H9 (cell line): ENCODE data around the gene KCNJ10. TPM values are rescaled to one million over a fixed set of nuclear protein-coding genes. Genes with fewer than 3 reads are reported as not detected.

Experiments
- DNase-seq: peaks from one replicate; pipeline ENCODE4 v3.0.0-alpha.2; 2017
- H2AFZ ChIP-seq: one replicate; pipeline ENCODE4 v1.6.1; 2013; ENCODE audit warnings: mild to moderate bottlenecking, low read length, control low read depth, moderate library complexity
- H2AK5ac ChIP-seq: 2 replicates; pipeline ENCODE4 v1.6.1; 2013; ENCODE audit warnings: low read length, control low read depth, mixed read lengths; ENCODE audit not compliant: insufficient read length
- H2BK120ac ChIP-seq: one replicate; pipeline ENCODE4 v1.6.1; 2013; ENCODE audit warnings: low read depth, mild to moderate bottlenecking, low read length, control low read depth, inconsistent platforms; ENCODE audit not compliant: poor library complexity, severe bottlenecking
- H2BK12ac ChIP-seq: 2 replicates; pipeline ENCODE4 v1.6.1; 2013; ENCODE audit warnings: low read length, control low read depth, mixed read lengths, low read depth; ENCODE audit not compliant: insufficient read length
- H2BK15ac ChIP-seq: 2 replicates; pipeline ENCODE4 v1.6.1; 2013; ENCODE audit warnings: low read depth, low read length, control low read depth
- H2BK20ac ChIP-seq: one replicate; pipeline ENCODE4 v1.6.1; 2013; ENCODE audit warnings: low read depth, mild to moderate bottlenecking, low read length, control low read depth, inconsistent platforms; ENCODE audit not compliant: poor library complexity, severe bottlenecking
- H2BK5ac ChIP-seq: 2 replicates; pipeline ENCODE4 v1.6.1; 2013; ENCODE audit warnings: low read length, control low read depth, mixed read lengths; ENCODE audit not compliant: insufficient read length
- H3K14ac ChIP-seq: 2 replicates; pipeline ENCODE4 v1.6.1; 2013; ENCODE audit warnings: low read length, control low read depth; ENCODE audit not compliant: insufficient read depth
- H3K18ac ChIP-seq: 2 replicates; pipeline ENCODE4 v1.6.1; 2013; ENCODE audit warnings: low read depth, mild to moderate bottlenecking, mixed read lengths, low read length, control low read depth; ENCODE audit not compliant: insufficient read length
- H3K23ac ChIP-seq: 2 replicates; pipeline ENCODE4 v1.6.1; 2013; ENCODE audit warnings: low read length, control low read depth, mixed read lengths, low read depth; ENCODE audit not compliant: insufficient read length
- H3K23me2 ChIP-seq: 2 replicates; pipeline ENCODE4 v1.6.1; 2013; ENCODE audit warnings: low read depth, mild to moderate bottlenecking, mixed read lengths, low read length, control low read depth; ENCODE audit not compliant: insufficient read length, poor library complexity, severe bottlenecking
- H3K27ac ChIP-seq: 2 replicates; pipeline ENCODE4 v1.5.1; 2013; ENCODE audit warnings: low read length, control low read depth, mixed read lengths, low read depth; ENCODE audit not compliant: insufficient read length
- H3K27me3 ChIP-seq: 2 replicates; pipeline ENCODE4 v1.6.1; 2013; ENCODE audit warnings: low read length, control low read depth, inconsistent platforms; ENCODE audit not compliant: insufficient read depth
- H3K4ac ChIP-seq: 2 replicates; pipeline ENCODE4 v1.6.1; 2013; ENCODE audit warnings: low read depth, mild to moderate bottlenecking, control low read depth, inconsistent platforms, low read length, moderate library complexity
- H3K4me1 ChIP-seq: 2 replicates; pipeline ENCODE4 v1.6.1; 2013; ENCODE audit warnings: low read length, control low read depth, inconsistent platforms; ENCODE audit not compliant: insufficient read depth
- H3K4me2 ChIP-seq: 2 replicates; pipeline ENCODE4 v1.6.1; 2013; ENCODE audit warnings: low read length, control low read depth, mixed read lengths; ENCODE audit not compliant: insufficient read length, insufficient read depth
- H3K56ac ChIP-seq: 2 replicates; pipeline ENCODE4 v1.6.1; 2013; ENCODE audit warnings: low read depth, mild to moderate bottlenecking, mixed read lengths, low read length, control low read depth; ENCODE audit not compliant: insufficient read length
- H3K79me1 ChIP-seq: 2 replicates; pipeline ENCODE4 v1.6.1; 2013; ENCODE audit warnings: low read depth, mild to moderate bottlenecking, moderate library complexity, low read length, control low read depth, inconsistent platforms; ENCODE audit not compliant: insufficient read depth, poor library complexity, severe bottlenecking
- H3K79me2 ChIP-seq: 2 replicates; pipeline ENCODE4 v1.6.1; 2013; ENCODE audit warnings: low read length, control low read depth, inconsistent platforms; ENCODE audit not compliant: insufficient read depth
- H3K9ac ChIP-seq: 2 replicates; pipeline ENCODE4 v1.6.1; 2013; ENCODE audit warnings: low read length, control low read depth, mixed read lengths; ENCODE audit not compliant: insufficient read length; ENCODE audit errors: extremely low read depth
- H3K9me3 ChIP-seq: one replicate; pipeline ENCODE4 v1.6.1; 2013; ENCODE audit warnings: low read depth, low read length, inconsistent platforms; ENCODE audit not compliant: control insufficient read depth
- H3T11ph ChIP-seq: one replicate; pipeline ENCODE4 v1.6.1; 2013; ENCODE audit warnings: mild to moderate bottlenecking, low read length, control low read depth, inconsistent platforms
- H4K20me1 ChIP-seq: one replicate; pipeline ENCODE4 v1.6.1; 2013; ENCODE audit not compliant: control insufficient read depth, insufficient read length, insufficient read depth
- H4K5ac ChIP-seq: 2 replicates; pipeline ENCODE4 v1.6.1; 2013; ENCODE audit warnings: low read depth, mild to moderate bottlenecking, mixed read lengths, low read length, control low read depth; ENCODE audit not compliant: insufficient read length
- H4K8ac ChIP-seq: replicated peaks from 2 replicates; pipeline ENCODE4 v1.6.1; 2013; ENCODE audit warnings: low read length, control low read depth, mixed read lengths, low read depth; ENCODE audit not compliant: insufficient read length
- H4K91ac ChIP-seq: 2 replicates; pipeline ENCODE4 v1.6.1; 2013; ENCODE audit warnings: low read depth, mild to moderate bottlenecking, moderate library complexity, mixed read lengths, low read length, control low read depth; ENCODE audit not compliant: insufficient read length
- H3K27ac Mint-ChIP-seq, 3 experiments: 2 replicates in 2 of 3; 3 replicates in 1 of 3; pipeline ENCODE4 v1.8.0; 2020 to 2021; ENCODE audit warnings: mixed read lengths in 3 of 3, mild to moderate bottlenecking in 1 of 3, moderate library complexity in 1 of 3
- H3K27me3 Mint-ChIP-seq: 2 replicates; pipeline ENCODE4 v1.8.0; 2021; ENCODE audit warnings: low read depth, mild to moderate bottlenecking, moderate library complexity, mixed read lengths
- H3K36me3 Mint-ChIP-seq, 3 experiments: 2 replicates in 2 of 3; 3 replicates in 1 of 3; pipeline ENCODE4 v1.8.0; 2020 to 2021; ENCODE audit warnings: low read depth in 3 of 3, mixed read lengths in 3 of 3; ENCODE audit not compliant: insufficient read depth in 1 of 3
- H3K4me1 Mint-ChIP-seq, 2 experiments: 2 replicates each; pipeline ENCODE4 v1.8.0; 2020; ENCODE audit warnings: mixed read lengths in 2 of 2
- H3K4me3 Mint-ChIP-seq, 2 experiments: 2 replicates in 1 of 2; 3 replicates in 1 of 2; pipeline ENCODE4 v1.8.0; 2020 to 2021; ENCODE audit warnings: mild to moderate bottlenecking in 2 of 2, mixed read lengths in 2 of 2, moderate library complexity in 1 of 2
- H3K9me3 Mint-ChIP-seq, 2 experiments: 2 replicates in 1 of 2; 3 replicates in 1 of 2; pipeline ENCODE4 v1.8.0; 2020; ENCODE audit warnings: mild to moderate bottlenecking in 2 of 2, mixed read lengths in 2 of 2, moderate library complexity in 1 of 2
- WGBS: extraction: QIAGEN DNeasy Blood & Tissue Kit; methylation state at CpG from one replicate; pipeline ENCODE4 v1.1.7; 2013; ENCODE audit warnings: missing lambda C conversion rate, low lambda C conversion rate, mixed read lengths; ENCODE audit not compliant: insufficient read length; ENCODE audit errors: extremely low coverage; 5-methylcytosine and 5-hydroxymethylcytosine counted together
- total RNA-seq: library from RNA; stranded (reverse); gene quantifications from 2 replicates; pipeline ENCODE4 v1.2.1, GENCODE V29; 2021
- TF ChIP-seq, protein P1 (sequence below): fragments of 200-600 bp; sonication (generic); conservative IDR thresholded peaks from 3 replicates; pipeline ENCODE4 v1.8.0; 2021; ENCODE audit warnings: antibody characterized with exemption, mild to moderate bottlenecking

KCNJ10 gene
- total RNA-seq, 1 experiment from 2014 or later = 0.44 TPM

DNA sequence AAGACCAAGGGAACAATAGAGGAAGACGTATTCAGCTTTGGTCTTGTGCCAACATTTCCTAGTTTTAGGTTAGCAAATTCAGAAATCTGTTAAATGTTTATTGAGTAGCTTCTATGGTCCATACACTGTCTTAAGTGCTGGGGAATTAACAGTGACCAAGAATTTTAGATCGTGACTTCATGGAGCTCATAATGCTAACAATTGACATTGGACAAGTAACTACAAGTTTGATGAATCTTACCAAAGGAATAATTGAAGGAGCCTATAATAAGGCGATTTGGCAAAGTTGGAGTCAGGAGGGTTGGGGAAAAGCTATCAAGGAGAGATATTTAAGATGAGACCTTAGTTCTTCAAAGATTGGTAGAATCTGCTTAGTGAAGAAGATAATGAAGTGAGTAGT lies 114.5 kb downstream of the KCNJ10 start:
- Histone ChIP-seq H4K5ac (no peak overlapping the region), H3K4ac (no peak overlapping the region), H3K23ac (no peak overlapping the region), H2BK20ac (no peak overlapping the region), H3K9ac (no peak overlapping the region), H3K27ac (no peak overlapping the region), H3K23me2 (no peaks in the 10 kb centered on the region), H2BK5ac (no peak overlapping the region), H2BK12ac (no peak overlapping the region), H3K9me3 (no peaks in the 10 kb centered on the region), H2AFZ (no peak overlapping the region), H3K56ac (no peak overlapping the region), H3K79me2 (no peaks in the 10 kb centered on the region), H3K14ac (no peak overlapping the region), H3K4me1 (no peaks in the 10 kb centered on the region), H3K18ac (no peak overlapping the region), H3K4me2 (no peak overlapping the region), H3K27me3 (no peaks in the 10 kb centered on the region; the same call in 1 of the 2 replicates), H3T11ph (no peak overlapping the region), H2BK15ac (no peak overlapping the region), H2BK120ac (no peak overlapping the region), H3K79me1 (no peaks in the 10 kb centered on the region), H4K8ac (no peak overlapping the region), H4K91ac (no peak overlapping the region), H4K20me1 (no peaks in the 10 kb centered on the region), H2AK5ac (no peak overlapping the region)
- Mint-ChIP-seq H3K4me3 (no peak overlapping the region), H3K36me3 (no peaks in the 10 kb centered on the region), H3K9me3 (no peaks in the 10 kb centered on the region), H3K27ac (no peak overlapping the region), H3K27me3 (peaks cover 21% of the 10 kb centered on the region), H3K4me1 (peaks cover 6 to 11% of the 10 kb centered on the region in 2 experiments)
- no peak for DNase-seq
- no CpG with 5 or more reads among the region's 3 CpGs for WGBS
- TF ChIP-seq, protein P1, sequence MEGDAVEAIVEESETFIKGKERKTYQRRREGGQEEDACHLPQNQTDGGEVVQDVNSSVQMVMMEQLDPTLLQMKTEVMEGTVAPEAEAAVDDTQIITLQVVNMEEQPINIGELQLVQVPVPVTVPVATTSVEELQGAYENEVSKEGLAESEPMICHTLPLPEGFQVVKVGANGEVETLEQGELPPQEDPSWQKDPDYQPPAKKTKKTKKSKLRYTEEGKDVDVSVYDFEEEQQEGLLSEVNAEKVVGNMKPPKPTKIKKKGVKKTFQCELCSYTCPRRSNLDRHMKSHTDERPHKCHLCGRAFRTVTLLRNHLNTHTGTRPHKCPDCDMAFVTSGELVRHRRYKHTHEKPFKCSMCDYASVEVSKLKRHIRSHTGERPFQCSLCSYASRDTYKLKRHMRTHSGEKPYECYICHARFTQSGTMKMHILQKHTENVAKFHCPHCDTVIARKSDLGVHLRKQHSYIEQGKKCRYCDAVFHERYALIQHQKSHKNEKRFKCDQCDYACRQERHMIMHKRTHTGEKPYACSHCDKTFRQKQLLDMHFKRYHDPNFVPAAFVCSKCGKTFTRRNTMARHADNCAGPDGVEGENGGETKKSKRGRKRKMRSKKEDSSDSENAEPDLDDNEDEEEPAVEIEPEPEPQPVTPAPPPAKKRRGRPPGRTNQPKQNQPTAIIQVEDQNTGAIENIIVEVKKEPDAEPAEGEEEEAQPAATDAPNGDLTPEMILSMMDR = no peak
